GM19023 (cell line): ENCODE data around the gene DLG3.

Source experiments
- ATAC-seq: cut with Tn5 transposase; IDR thresholded peaks from one replicate; pipeline ENCODE4 v1.9.1; 2021; ENCODE audit warnings: mild to moderate bottlenecking, moderate library complexity; ENCODE audit not compliant: unreplicated experiment

Gene DLG3

DNA sequence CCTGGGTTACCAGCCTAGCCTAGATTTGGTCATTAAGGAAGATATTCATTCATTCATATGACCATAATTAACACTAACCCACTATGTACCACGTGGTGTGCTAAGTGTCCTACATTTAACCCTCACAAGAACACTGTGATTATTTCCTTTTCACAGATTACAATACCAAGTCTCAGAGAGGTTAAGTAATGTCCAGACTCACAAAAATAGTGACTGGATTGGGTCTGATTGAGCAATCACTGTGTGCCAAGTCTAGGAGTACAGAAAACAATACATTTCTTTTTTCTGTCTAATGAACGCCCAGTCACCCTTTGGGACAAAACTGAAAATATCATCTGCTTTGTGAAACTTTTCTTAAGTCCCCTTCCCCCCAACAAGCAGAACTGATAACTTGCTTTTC is 7.6 kb upstream of the DLG3 start:
- ATAC-seq = no peak

DNA sequence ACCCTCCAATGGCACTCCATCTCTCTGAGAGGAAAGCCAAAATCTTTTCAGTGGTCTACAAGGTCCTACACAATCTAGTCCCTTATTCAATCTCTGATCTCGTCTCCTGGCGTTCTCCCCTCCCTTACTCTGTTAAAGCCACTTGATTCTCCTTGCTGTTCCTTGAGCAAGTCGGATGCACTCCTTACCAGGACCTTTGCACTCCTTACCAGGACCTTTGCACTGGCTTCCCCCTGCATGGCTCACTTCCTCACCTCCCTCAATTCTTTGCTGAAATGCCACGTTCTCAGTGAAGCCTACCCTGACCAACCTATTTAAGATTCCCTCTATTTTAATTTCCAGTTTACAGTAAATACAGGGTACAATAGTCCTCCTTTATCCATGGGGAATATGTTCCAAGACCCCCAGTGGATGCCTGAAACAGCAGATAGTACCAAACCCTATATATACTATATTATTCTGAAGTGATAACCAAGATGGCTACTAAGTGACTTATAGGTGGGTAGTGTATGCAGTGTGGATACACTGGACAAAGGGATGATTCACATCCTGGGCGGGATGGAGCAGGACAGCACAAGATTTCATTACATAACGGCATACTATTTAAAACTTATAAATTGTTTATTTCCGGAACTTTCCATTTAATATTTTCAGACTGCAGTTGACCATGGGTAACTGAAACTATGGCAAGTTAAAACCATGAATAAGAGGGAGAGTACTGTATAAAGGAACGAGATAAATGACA is 6.5 kb upstream of the DLG3 start:
- ATAC-seq = no peak

DNA sequence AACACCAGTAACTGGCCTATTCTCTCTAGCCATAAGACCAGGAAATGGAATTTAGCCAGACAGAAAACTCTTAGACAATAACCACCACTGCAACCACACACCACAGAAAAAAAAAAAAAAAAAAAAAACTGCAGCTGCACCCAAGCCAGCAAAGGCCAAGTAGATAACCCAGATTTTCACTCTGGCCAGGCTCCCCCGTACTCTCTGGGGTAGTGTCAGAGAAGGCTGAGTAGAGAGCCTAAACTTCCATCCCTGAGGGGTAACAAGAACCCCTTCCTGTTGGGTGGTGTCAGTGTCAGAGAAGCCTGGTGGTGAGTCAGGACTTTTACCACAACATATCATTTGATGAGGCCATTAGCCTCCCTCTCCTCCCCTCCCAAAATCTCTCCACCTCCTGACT is 5.6 kb upstream of the DLG3 start:
- no peak for ATAC-seq

DNA sequence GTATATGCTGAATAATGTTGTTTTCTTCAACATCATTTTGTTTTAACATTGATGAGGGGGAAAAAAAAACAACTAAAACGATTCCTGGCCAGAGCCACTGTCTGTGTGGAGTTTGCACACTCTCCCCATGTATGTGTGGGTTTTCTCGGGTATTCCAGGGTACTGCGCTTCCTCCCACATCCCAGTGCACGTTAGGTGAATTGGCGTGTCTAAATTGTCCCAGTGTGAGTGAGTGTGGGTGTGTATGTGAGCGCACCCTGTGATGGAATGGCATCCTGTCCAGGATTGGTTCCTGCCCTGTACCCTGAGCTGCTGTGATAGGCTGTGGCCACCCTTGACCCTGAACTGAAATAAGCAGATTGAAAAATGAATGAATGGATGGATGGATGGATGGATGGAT is 2.4 kb upstream of the DLG3 start:
- ATAC-seq = no peak

DNA sequence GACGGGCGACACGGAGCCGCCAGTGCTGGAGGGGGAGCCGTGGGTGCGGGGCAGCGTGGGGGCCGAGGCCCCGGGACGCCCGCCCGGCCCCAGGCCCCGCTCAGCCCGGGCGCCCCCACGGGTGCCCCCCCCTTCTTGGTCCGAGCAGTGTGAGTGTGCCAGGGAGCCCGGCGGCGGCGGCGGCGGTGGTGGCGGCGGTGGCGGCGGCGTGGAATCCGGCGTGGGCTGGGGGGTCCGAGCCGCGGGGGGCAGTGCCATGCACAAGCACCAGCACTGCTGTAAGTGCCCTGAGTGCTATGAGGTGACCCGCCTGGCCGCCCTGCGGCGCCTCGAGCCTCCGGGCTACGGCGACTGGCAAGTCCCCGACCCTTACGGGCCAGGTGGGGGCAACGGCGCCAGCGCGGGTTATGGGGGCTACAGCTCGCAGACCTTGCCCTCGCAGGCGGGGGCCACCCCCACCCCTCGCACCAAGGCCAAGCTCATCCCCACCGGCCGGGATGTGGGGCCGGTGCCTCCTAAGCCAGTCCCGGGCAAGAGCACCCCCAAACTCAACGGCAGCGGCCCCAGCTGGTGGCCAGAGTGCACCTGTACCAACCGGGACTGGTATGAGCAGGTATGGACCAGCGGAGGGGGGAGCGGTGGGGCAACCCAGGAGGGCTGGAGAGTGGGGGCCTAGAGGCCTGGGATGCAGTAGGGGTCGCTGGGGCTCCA is 466 bp downstream of the DLG3 start:
- ATAC-seq = no peak

DNA sequence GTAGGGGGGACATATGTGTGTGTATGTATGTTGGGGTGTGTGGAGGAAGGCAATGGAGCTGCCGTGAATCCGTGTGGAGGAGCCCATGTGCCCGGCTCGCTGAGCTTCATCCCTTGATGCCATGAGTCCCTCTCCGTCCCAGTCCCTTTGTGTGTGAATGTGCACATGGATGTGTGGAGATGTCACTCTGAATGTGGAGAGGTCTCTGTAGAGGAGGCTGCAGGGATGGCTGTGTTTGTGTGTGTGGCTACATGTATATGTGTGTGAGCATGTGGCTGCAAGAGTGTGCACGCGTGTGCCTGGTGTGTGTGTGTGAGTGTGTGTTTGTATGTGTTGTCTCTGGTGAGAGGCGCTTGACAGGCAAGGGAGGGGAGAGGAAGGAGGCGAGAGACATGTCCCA is 1.3 kb downstream of the DLG3 start:
- no peak for ATAC-seq

DNA sequence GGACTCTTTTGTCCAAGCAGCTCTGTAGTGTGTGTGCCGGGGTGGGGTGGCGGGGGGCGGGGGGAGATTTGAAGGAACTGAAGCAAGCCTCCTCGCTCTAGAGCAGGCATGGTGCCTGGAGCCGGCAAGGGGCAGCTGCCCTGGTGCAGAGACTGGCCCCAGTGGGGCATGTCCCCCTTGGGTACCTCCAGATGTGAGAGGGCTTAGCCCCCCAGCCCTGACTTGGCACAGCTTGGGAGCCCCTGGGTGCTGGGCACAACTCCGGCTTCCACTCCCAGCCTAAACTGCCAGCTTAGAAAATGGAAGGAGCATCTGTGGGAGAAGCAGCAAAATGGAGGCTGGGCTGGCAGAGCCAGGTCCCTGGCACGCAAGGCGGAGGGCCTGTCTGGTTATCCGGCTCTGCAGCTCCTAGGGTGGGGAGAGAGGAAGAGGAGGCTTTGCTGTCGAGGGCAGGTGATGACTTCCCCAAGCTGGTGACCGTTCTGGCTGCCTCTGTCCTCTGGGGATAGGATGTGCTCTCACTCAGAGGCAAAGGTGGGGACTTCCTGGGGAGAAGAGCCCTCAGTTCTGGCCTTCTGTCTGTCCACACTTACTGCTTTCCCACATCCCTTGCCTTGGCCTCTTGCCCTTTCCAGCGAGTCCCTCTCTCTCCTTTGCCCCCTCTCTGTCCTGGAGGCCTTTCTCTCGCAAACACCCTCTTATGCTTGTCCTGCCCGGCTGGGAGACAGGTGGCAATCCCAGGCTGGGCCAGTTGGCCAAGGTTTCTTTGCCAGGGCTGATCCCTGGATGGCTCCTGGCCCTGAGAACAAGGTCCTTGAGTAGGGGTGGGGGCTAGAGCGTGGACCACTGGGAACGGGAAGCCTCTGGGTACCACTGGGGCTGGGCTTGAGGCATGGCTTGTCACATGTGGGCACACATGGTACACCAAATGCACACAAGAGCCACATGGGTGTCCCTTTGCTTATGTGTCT is 2.0 kb downstream of the DLG3 start:
- no peak for ATAC-seq

DNA sequence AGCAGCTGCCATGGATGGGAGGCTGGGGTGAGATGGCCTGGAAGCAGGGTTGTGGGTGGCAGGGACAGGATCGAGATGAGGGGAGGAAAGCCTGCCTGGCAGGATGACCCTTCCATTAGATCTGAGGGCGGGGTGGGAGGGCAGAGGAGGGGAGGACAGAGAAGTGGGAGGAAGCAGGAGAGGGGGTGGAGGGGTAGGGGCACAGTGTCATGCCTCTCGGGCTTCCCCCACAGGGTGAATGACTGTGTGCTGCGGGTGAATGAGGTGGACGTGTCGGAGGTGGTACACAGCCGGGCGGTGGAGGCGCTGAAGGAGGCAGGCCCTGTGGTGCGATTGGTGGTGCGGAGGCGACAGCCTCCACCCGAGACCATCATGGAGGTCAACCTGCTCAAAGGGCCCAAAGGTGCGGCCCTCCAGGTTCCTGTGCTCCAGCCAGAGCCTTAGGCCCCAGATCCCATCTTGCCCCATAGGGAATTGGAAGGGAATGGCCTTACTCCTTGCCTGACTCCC is 4.9 kb downstream of the DLG3 start:
- ATAC-seq = no peak

DNA sequence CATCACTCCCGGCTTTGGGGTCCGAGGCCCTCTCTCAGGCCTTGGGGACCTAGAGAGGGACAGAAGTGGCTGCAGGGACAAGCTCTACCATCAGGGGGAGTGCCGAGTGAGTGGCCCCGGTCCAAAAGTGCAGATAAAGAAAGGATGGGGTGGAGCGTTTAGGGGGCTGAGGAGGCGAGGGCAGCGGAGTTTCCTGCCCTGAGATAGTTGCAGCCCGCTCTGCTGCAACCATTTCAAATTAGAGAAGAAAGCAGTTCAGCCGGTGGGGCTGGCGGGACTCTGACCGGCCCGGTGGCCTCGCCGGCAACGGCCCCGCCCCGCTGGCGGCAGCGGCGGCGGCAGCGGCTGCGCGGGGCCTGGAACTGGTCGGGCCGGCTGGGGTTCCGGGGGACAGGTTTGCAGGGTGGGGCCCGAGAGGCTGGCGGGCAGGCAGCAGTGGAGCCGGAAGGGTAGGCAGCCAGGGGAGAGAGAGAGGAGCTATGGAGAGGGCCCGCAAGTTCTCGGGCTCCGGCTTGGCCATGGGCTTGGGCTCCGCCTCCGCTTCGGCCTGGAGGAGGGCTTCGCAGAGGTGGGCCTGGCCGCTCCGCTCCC is 7.6 kb downstream of the DLG3 start:
- peak; percentile 49 for ATAC-seq

DNA sequence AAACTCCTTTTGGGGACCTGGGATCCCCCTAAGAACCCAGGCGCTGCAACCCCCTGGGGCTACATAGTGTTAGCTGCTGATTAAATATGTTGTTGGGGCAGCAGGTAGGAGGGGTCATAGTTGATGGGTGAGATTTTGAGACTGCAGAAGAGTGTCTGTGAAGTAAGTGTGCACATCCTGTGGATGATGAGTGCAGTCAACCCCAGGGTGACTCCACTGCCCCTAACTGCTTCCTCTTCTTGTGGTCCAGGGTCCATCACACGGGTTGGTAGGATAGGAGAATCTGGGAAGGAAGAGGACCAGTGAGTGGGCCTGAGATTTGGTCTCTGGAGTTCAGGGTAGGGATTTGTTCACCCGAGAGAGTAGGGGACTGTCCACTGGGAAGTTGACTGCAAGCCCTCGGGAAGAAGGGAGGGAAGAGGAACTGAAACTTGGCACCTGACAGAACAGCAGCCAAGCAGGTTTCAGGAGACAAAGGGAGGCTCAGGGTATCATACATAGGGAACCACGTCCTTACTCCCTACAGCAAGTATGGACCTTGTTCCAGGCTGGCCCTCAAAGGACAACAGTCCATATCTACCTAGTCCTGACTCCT is 8.5 kb downstream of the DLG3 start:
- ATAC-seq = no peak

DNA sequence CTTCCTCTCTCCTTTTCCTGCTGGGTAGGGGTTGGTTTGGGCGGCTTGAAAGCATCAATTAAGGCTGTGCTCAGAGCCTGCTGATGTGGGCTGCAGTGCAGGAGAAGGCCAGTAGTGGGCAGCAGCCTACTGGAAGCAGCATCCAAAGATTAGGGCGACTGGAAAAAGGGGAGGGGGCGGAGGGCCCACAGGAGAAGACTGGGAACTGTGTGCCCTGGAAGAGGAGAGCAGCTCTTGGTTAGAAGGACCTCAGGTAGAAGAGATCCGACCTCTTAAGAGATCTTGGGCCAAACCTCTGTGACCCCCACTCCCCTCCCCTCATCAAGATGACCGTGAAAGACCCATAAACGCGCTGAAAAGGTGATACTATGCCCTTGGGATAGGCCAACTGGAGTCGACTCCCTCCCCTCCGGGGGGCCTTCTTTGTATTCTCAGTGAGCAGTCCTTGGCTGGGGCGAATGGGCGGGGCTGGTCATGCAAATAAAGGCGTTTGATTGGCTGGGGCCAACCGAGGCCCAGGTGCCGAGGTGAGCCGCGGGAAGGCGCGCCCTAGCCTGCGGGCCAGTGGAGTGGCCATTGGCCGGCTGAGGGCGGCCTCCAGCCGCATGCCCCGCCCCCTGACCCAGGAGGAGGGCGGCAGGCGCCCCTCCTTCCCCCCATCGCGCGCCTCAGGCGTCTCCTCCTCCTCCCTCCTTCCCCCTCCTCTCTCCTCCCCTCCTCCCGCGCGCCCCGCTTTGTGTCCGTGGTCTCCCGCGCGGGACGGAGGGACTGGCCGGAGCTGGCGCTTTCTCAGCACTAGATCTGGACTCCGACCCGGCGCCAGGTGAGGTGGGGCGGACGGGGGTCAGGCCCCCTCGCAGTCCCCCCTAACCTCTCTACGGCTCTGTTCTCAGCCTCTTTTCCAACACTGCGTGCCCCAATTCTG is 10.1 kb downstream of the DLG3 start:
- ATAC-seq = peak; percentile 55

DNA sequence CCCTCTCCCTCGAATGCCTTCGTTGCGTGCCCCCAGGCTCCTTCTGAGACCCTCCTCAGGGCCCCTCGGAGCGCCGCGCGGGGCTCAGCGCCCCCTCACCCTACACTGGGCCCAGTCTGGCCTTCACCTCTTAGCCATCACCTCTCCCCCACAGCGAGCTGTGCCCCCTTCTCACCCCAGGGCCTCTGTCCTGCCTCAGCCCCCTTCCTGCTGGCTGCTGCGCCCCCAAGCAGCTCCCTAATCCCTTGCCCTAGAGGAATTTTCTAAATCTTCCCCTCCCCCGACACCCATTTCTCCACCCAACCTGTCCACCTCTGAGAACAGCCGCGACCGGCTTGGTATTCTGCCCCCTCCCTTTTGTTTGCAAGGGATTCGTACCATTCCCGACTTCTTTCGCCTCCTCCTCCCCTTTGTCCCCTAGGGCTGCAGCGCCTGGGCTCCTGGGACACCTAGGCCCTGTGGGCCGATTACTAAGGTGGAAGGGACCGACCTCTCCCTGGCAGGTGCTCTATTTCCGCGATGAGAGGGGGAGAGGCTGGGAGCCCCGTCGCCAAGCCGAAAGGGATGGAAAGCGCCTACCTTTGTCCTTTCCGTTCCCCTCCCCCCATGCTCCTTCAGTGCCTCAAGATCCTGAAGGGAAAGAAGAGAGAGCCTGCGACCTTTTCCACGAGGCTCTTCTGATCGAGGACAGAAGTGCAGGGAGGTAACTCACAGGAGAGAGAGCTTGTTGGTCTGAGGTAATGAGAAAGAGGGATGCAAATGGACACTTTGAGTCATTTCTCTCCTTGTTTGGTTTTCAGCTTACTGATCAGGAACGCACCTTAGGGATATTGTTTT is 10.9 kb downstream of the DLG3 start:
- ATAC-seq = no peak

DNA sequence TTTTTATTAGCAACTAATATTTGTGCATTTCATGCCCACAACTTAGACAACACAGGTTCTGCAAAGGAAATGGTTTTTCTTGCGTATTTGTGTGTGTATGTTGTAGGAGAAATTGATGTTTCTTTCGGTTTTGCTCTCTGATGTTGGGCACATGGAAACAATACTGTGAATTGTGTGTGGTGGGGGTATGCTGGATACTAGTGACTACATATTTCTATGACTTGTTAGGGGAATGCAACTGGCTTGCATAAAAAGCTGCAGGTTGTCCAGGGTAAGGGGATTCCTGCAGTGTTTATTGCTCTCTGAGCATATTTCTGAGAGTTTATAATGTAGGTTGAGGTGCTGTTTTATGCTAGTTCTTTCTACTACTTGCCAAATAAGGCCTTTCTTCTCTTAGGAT is 11.6 kb downstream of the DLG3 start:
- ATAC-seq = no peak

DNA sequence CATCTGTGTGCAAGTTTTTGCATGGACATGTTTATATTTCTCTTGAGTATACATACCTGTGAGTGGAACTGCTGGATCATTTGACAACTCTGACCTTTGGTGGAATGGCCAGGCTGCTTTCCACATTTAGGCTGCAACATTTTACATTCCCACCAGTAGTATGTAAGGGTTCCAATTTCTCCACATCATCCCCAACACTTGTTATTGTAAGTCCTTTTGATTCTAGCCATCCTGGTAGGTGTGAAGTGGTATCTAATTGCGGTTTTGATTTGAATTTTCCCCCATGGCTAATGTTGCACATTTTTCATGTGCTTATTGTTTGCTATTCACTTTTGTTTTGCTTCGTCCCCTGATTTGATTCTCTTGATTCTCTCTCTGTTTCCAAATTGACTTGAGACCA is 16.4 kb downstream of the DLG3 start:
- ATAC-seq = no peak

DNA sequence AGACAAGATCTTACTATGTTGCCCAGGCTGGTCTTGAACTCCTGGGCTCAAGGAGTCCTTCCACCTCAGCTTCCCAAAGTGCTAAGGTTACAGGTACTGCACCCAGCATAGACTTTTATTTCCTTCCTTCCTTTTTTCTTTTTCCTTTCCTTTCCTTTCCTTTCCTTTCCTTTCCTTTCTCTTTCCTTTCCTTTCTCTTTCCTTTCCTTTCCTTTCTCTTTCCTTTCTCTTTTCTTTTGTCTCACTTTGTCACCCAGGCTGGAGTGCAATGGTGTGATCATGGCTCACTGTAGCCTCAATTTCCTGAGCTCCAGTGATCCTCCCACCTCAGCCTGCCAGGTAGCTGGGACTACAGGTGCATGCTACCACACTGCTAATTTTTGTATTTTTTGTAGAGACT is 19.4 kb downstream of the DLG3 start:
- ATAC-seq = no peak

DNA sequence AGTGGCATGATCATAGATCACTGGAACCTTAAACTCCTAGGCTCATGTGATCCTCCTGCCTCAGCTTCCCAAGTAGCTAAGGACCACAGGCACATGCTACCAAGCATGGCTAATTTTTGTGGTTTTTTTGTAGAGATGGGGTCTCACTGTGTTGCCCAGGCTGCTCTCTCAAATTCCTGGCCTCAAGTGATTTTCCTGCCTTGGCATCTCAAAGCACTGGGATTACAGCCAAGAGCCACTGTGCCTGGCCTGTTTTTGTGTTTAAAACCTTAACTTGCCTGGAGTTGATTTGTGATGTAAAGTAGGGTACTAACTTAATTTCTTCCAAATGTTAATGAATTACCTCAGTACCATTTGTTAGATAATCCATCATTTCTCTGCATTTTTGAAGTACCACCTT is 22.3 kb downstream of the DLG3 start:
- ATAC-seq = no peak

DNA sequence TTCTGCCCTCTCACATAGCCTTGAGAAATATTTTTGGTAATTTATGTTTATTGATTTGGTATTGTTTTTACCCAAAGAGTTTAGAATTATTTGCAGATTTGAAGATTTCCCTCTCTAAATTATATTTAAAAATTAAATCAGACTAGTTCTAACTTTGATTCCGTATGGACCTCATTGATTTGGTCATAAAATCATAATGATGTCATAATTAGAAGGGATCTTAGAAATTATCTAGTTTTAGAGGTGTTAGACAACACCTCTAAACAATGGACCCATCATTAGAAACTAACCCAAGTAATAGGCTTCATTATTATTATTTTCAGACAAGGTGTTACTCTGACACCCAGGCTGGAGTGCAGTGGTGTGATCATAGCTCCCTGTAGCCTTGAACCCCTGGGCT is 24.1 kb downstream of the DLG3 start:
- ATAC-seq = no peak

DNA sequence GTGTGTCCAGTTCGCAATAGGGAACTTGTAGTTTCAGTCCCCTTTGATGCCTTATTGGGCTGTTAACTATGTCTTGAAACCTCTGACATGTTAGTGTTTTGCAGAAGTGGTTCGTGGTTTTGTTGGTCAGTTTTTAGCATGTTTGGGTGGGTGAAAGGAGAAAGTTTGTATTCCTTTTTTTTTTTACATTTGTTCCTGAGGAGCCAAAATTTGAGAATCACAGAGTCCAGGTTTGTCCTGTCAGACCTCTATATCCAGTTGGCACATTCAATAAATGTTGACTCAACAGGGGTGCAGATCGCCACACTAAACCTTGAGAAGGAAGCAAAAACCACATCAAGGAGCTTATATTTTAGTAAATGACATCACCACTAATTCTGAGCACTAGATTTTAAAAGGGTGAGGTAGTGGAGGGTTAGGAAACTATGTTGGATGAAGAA is 26.2 kb downstream of the DLG3 start:
- peak; percentile 69 for ATAC-seq
